Measurements from ENCODE around the gene ITCH. TPM values are rescaled to one million over a fixed set of nuclear protein-coding genes. Genes with fewer than 3 reads are reported as not detected.
"Not testable (repeated sequence)": the region's sequence is repeated elsewhere in the genome, so short reads cannot be mapped to it uniquely, and the experiment has no call there.

The ITCH gene
- polyA plus RNA-seq, 3 donors from 2014 or later: 27.3 to 72.5 (median 35.7) TPM

GRCh38 chr20:34420146-34420545 lies 57.1 kb downstream of the ITCH start:
- Mint-ChIP-seq H3K4me1 (peaks cover 25 to 61% of the 10 kb centered on the region in 2 donors), H3K36me3 (peaks cover 4 to 47% (median 30%) of the 10 kb centered on the region in 3 donors), H3K27me3 (ENCODE audit: low read depth in 3 of 3) (peaks cover 0 to 2% (median 0%) of the 10 kb centered on the region in 3 donors), H3K9me3 (no peaks in the 10 kb centered on the region), H3K4me3 (no peak overlapping the region), H3K27ac (peak overlapping the region in 3 of 6 donors; percentile 4 to 54 (median 24))
- no peak for DNase-seq

GRCh38 chr20:34420975-34421374 lies 57.9 kb downstream of the ITCH start:
- Mint-ChIP-seq H3K4me1 (peaks cover 26 to 63% of the 10 kb centered on the region in 2 donors), H3K36me3 (peaks cover 10 to 49% (median 31%) of the 10 kb centered on the region in 3 donors), H3K4me3 (no peak overlapping the region), H3K27ac (peak overlapping the region in 5 of 6 donors; percentile 24 to 71 (median 59)), H3K27me3 (ENCODE audit: low read depth in 3 of 3) (peaks cover 0 to 2% (median 0%) of the 10 kb centered on the region in 3 donors), H3K9me3 (no peaks in the 10 kb centered on the region)
- DNase-seq: no peak

GRCh38 chr20:34421766-34422466 lies 58.8 kb downstream of the ITCH start:
- peaks cover 14 to 48% (median 33%) of the 10 kb centered on the region in 3 donors for H3K36me3 Mint-ChIP-seq

GRCh38 chr20:34425032-34425690 lies 62.1 kb downstream of the ITCH start:
- Mint-ChIP-seq H3K27ac (peak overlapping the region in 3 of 6 donors; percentile 55 to 74 (median 56)), H3K4me1 (peaks cover 27 to 76% of the 10 kb centered on the region in 2 donors), H3K36me3 (peaks cover 14 to 41% (median 26%) of the 10 kb centered on the region in 3 donors)
- not testable (repeated sequence) for H3K27me3 Mint-ChIP-seq (ENCODE audit: low read depth in 3 of 3); DNase-seq; H3K4me3 Mint-ChIP-seq; H3K9me3 Mint-ChIP-seq

More at GRCh38 chr20:34421766-34422466, 58.8 kb downstream of the ITCH start:
- Mint-ChIP-seq H3K27ac (peak overlapping the region in 4 of 6 donors; percentile 3 to 48 (median 14)), H3K4me3 (no peak overlapping the region), H3K9me3 (no peaks in the 10 kb centered on the region), H3K4me1 (peaks cover 24 to 59% of the 10 kb centered on the region in 2 donors), H3K27me3 (ENCODE audit: low read depth in 3 of 3) (peaks cover 0 to 2% (median 0%) of the 10 kb centered on the region in 3 donors)
- no peak for DNase-seq

GRCh38 chr20:34426026-34426425 lies 63.0 kb downstream of the ITCH start:
- no peak for DNase-seq
- peaks cover 18 to 40% (median 21%) of the 10 kb centered on the region in 3 donors for H3K36me3 Mint-ChIP-seq
- H3K27ac Mint-ChIP-seq: peak overlapping the region in 5 of 6 donors; percentile 1 to 56 (median 21)
- peaks cover 26 to 76% of the 10 kb centered on the region in 2 donors for H3K4me1 Mint-ChIP-seq
- no peaks in the 10 kb centered on the region for H3K9me3 Mint-ChIP-seq
- H3K27me3 Mint-ChIP-seq (ENCODE audit: low read depth in 3 of 3): no peaks in the 10 kb centered on the region
- H3K4me3 Mint-ChIP-seq: no peak overlapping the region

- Mint-ChIP-seq H3K27ac (peak overlapping the region in 4 of 6 donors; percentile 33 to 86 (median 46)), H3K27me3 (ENCODE audit: low read depth in 3 of 3) (peaks cover 0 to 2% (median 0%) of the 10 kb centered on the region in 3 donors), H3K4me3 (no peak overlapping the region), H3K36me3 (peaks cover 16 to 39% (median 22%) of the 10 kb centered on the region in 3 donors), H3K4me1 (peaks cover 20 to 73% of the 10 kb centered on the region in 2 donors), H3K9me3 (no peaks in the 10 kb centered on the region)
- no peak for DNase-seq
Observed at GRCh38 chr20:34427331-34427730, 64.3 kb downstream of the ITCH start.

GRCh38 chr20:34427784-34428183 lies 64.7 kb downstream of the ITCH start:
- H3K4me3 Mint-ChIP-seq: no peak overlapping the region
- DNase-seq: no peak
- H3K9me3 Mint-ChIP-seq: no peaks in the 10 kb centered on the region
- peaks cover 0 to 2% (median 0%) of the 10 kb centered on the region in 3 donors for H3K27me3 Mint-ChIP-seq (ENCODE audit: low read depth in 3 of 3)
- H3K4me1 Mint-ChIP-seq: peaks cover 20 to 74% of the 10 kb centered on the region in 2 donors
- peaks cover 16 to 39% (median 22%) of the 10 kb centered on the region in 3 donors for H3K36me3 Mint-ChIP-seq
- peak overlapping the region in 2 of 6 donors; percentile 35 to 48 for H3K27ac Mint-ChIP-seq

- Mint-ChIP-seq H3K4me1 (peaks cover 24 to 71% of the 10 kb centered on the region in 2 donors), H3K27me3 (ENCODE audit: low read depth in 3 of 3) (peaks cover 0 to 5% (median 2%) of the 10 kb centered on the region in 3 donors), H3K4me3 (no peak overlapping the region), H3K27ac (peak overlapping the region in 5 of 6 donors; percentile 4 to 80 (median 73)), H3K9me3 (no peaks in the 10 kb centered on the region), H3K36me3 (peaks cover 3 to 12% (median 10%) of the 10 kb centered on the region in 3 donors)
- DNase-seq: no peak
Observed at GRCh38 chr20:34431168-34431567, 68.1 kb downstream of the ITCH start.

GRCh38 chr20:34432663-34433062 lies 69.6 kb downstream of the ITCH start:
- not testable (repeated sequence) for H3K4me3 Mint-ChIP-seq; H3K9me3 Mint-ChIP-seq; H3K27ac Mint-ChIP-seq; DNase-seq; H3K27me3 Mint-ChIP-seq (ENCODE audit: low read depth in 3 of 3)
- Mint-ChIP-seq H3K36me3 (peaks cover 3 to 10% (median 8%) of the 10 kb centered on the region in 3 donors), H3K4me1 (peaks cover 23 to 82% of the 10 kb centered on the region in 2 donors)

GRCh38 chr20:34433391-34433790 lies 70.3 kb downstream of the ITCH start:
- no peak for DNase-seq
- peaks cover 0 to 5% (median 2%) of the 10 kb centered on the region in 3 donors for H3K27me3 Mint-ChIP-seq (ENCODE audit: low read depth in 3 of 3)
- peak overlapping the region in 1 of 6 donors; percentile 45 for H3K27ac Mint-ChIP-seq
- no peaks in the 10 kb centered on the region for H3K9me3 Mint-ChIP-seq
- no peak overlapping the region for H3K4me3 Mint-ChIP-seq
- peaks cover 25 to 83% of the 10 kb centered on the region in 2 donors for H3K4me1 Mint-ChIP-seq
- peaks cover 3 to 16% (median 8%) of the 10 kb centered on the region in 3 donors for H3K36me3 Mint-ChIP-seq

- Mint-ChIP-seq H3K4me1 (peaks cover 22 to 68% of the 10 kb centered on the region in 2 donors), H3K4me3 (no peak overlapping the region)
Observed at GRCh38 chr20:34435589-34435988, 72.5 kb downstream of the ITCH start.

GRCh38 chr20:34437330-34437986 lies 74.4 kb downstream of the ITCH start:
- H3K27me3 Mint-ChIP-seq (ENCODE audit: low read depth in 3 of 3): peaks cover 0 to 8% (median 2%) of the 10 kb centered on the region in 3 donors
- no peak overlapping the region for H3K4me3 Mint-ChIP-seq
- H3K4me1 Mint-ChIP-seq: peaks cover 17 to 53% of the 10 kb centered on the region in 2 donors
- no peaks in the 10 kb centered on the region for H3K9me3 Mint-ChIP-seq
- peak overlapping the region; percentile 55 to 82 (median 72) for H3K27ac Mint-ChIP-seq
- H3K36me3 Mint-ChIP-seq: peaks cover 3 to 31% (median 9%) of the 10 kb centered on the region in 3 donors
- DNase-seq: no peak

More at GRCh38 chr20:34435589-34435988, 72.5 kb downstream of the ITCH start:
- no peak for DNase-seq
- Mint-ChIP-seq H3K27me3 (ENCODE audit: low read depth in 3 of 3) (peaks cover 2 to 5% (median 2%) of the 10 kb centered on the region in 3 donors), H3K27ac (peak overlapping the region; percentile 9 to 78 (median 54)), H3K9me3 (no peaks in the 10 kb centered on the region), H3K36me3 (peaks cover 6 to 30% (median 14%) of the 10 kb centered on the region in 3 donors)

GRCh38 chr20:34439168-34439567 lies 76.1 kb downstream of the ITCH start:
- H3K36me3 Mint-ChIP-seq: peaks cover 3 to 34% (median 9%) of the 10 kb centered on the region in 3 donors
- peaks cover 18 to 50% of the 10 kb centered on the region in 2 donors for H3K4me1 Mint-ChIP-seq
- H3K9me3 Mint-ChIP-seq: no peaks in the 10 kb centered on the region
- no peak for DNase-seq
- H3K27me3 Mint-ChIP-seq (ENCODE audit: low read depth in 3 of 3): peaks cover 0 to 4% (median 2%) of the 10 kb centered on the region in 3 donors
- no peak overlapping the region for H3K4me3 Mint-ChIP-seq
- H3K27ac Mint-ChIP-seq: no peak overlapping the region

Measured in immature natural killer cell (primary cell).